ENCODE measurements around the gene GPNMB. TPM values are rescaled to one million over a fixed set of nuclear protein-coding genes. Genes with fewer than 3 reads are reported as not detected.

The GPNMB gene
- total RNA-seq, 1 experiment from 2014 or later, result 1.2 TPM

DNA sequence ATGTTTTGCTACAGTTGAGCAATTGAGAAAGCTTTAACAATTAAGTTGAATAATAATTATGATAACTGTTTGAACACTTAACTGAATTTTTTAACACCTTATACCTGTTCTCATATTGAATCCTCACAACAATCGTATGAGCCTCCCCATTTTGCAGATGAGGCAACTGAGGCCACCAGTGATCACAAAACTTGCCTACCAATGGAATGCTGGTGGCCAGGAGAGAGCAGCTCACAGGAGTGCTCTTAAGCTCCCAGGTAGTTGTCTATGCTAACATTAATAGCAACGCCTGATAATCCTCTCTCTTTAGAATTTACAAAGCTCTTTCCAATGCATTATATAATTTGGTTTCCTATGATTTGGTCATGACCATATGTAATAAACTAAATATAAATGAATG, 21.6 kb downstream of the GPNMB start:
- DNase-seq, result no peak
- TF ChIP-seq, protein P1, sequence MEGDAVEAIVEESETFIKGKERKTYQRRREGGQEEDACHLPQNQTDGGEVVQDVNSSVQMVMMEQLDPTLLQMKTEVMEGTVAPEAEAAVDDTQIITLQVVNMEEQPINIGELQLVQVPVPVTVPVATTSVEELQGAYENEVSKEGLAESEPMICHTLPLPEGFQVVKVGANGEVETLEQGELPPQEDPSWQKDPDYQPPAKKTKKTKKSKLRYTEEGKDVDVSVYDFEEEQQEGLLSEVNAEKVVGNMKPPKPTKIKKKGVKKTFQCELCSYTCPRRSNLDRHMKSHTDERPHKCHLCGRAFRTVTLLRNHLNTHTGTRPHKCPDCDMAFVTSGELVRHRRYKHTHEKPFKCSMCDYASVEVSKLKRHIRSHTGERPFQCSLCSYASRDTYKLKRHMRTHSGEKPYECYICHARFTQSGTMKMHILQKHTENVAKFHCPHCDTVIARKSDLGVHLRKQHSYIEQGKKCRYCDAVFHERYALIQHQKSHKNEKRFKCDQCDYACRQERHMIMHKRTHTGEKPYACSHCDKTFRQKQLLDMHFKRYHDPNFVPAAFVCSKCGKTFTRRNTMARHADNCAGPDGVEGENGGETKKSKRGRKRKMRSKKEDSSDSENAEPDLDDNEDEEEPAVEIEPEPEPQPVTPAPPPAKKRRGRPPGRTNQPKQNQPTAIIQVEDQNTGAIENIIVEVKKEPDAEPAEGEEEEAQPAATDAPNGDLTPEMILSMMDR (IDR thresholded peaks at IDR 0.05; ENCODE audit: insufficient read depth in 1 of 2, low read depth in 1 of 2, low read length in 1 of 2, severe bottlenecking in 1 of 2, unreplicated experiment in 1 of 2), result no peak
- ChIA-PET CTCF (no interaction called here), POLR2A (no interaction called here)
- no peaks in the 10 kb centered on the region for H3K4me1 ChIP-seq
- no peaks in the 10 kb centered on the region for H3K27me3 ChIP-seq (replicated peaks; ENCODE audit: control insufficient read depth, insufficient read depth, low read length)
- H3K9me3 ChIP-seq, result no peaks in the 10 kb centered on the region
- H3K4me1 Mint-ChIP-seq (ENCODE audit: low read depth, unreplicated experiment), result peaks cover under 1% of the 10 kb centered on the region
- H3K9me3 Mint-ChIP-seq (ENCODE audit: unreplicated experiment), result no peaks in the 10 kb centered on the region
- no peaks in the 10 kb centered on the region for H3K27me3 Mint-ChIP-seq (ENCODE audit: insufficient read depth, unreplicated experiment)
- no peaks in the 10 kb centered on the region for H3K36me3 Mint-ChIP-seq (ENCODE audit: insufficient read depth, unreplicated experiment)
- H3K36me3 ChIP-seq (ENCODE audit: control insufficient read depth, insufficient read depth, low read length), result no peaks in the 10 kb centered on the region
- H3K4me3 ChIP-seq (ENCODE audit: low read depth, low read length), result no peak overlapping the region
- no TSS peak for BruUV-seq (replicated peaks)
- H3K4me3 Mint-ChIP-seq (ENCODE audit: unreplicated experiment), result no peak overlapping the region
- no peak overlapping the region for H3K27ac Mint-ChIP-seq (ENCODE audit: unreplicated experiment)
- intact Hi-C loops (cut with micrococcal nuclease; ENCODE audit: unreplicated experiment), result no loop called here

GRCh38 chr7:23268746-23269145, 22.2 kb downstream of the GPNMB start:
- intact Hi-C loops (cut with micrococcal nuclease; ENCODE audit: unreplicated experiment), result no loop called here
- BruUV-seq (replicated peaks), result no TSS peak
- Mint-ChIP-seq H3K27ac (ENCODE audit: unreplicated experiment) (no peak overlapping the region), H3K4me3 (ENCODE audit: unreplicated experiment) (no peak overlapping the region), H3K36me3 (ENCODE audit: insufficient read depth, unreplicated experiment) (no peaks in the 10 kb centered on the region), H3K9me3 (ENCODE audit: unreplicated experiment) (no peaks in the 10 kb centered on the region), H3K27me3 (ENCODE audit: insufficient read depth, unreplicated experiment) (no peaks in the 10 kb centered on the region), H3K4me1 (ENCODE audit: low read depth, unreplicated experiment) (peaks cover 6% of the 10 kb centered on the region)
- Histone ChIP-seq H3K36me3 (ENCODE audit: control insufficient read depth, insufficient read depth, low read length) (no peaks in the 10 kb centered on the region), H3K4me1 (peaks cover 5% of the 10 kb centered on the region), H3K27me3 (replicated peaks; ENCODE audit: control insufficient read depth, insufficient read depth, low read length) (no peaks in the 10 kb centered on the region), H3K9me3 (no peaks in the 10 kb centered on the region), H3K4me3 (ENCODE audit: low read depth, low read length) (no peak overlapping the region)
- TF ChIP-seq, protein P1 (IDR thresholded peaks at IDR 0.05; ENCODE audit: insufficient read depth in 1 of 2, low read depth in 1 of 2, low read length in 1 of 2, severe bottlenecking in 1 of 2, unreplicated experiment in 1 of 2), result no peak
- no peak for DNase-seq
- ChIA-PET POLR2A (no interaction called here), CTCF (no interaction called here)

DNA sequence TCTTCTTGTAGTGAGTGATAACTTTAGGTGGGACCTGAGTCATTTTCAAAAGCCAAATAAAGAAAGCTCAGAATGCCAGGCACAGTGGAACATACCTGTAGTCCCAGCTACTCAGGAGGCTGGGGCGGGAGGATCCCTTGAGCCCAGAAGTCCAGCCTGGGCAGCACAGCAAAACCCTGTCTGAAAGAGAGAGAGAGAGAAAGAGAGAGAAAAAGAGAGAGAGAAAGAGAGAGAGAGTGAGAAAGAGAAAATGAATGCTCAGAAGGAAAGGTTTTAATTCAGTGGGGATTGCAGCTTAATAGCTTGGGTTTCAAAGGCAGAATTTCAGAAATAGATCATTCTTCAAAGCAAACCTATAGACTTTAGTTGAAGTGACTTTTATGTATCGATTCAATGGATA, 25.7 kb downstream of the GPNMB start:
- H3K27me3 ChIP-seq (replicated peaks; ENCODE audit: control insufficient read depth, insufficient read depth, low read length), result no peaks in the 10 kb centered on the region
- no peaks in the 10 kb centered on the region for H3K9me3 ChIP-seq
- CTCF ChIA-PET, result interaction anchor here (0.9 to 3.5 kb wide), 12 partner anchors 9 to 438 kb away, joined by 3 to 44 read pairs (median 10); partner anchors contain the start of genes MALSU1 and STK31
- Mint-ChIP-seq H3K4me3 (ENCODE audit: unreplicated experiment) (no peak overlapping the region), H3K27me3 (ENCODE audit: insufficient read depth, unreplicated experiment) (no peaks in the 10 kb centered on the region), H3K9me3 (ENCODE audit: unreplicated experiment) (no peaks in the 10 kb centered on the region), H3K36me3 (ENCODE audit: insufficient read depth, unreplicated experiment) (no peaks in the 10 kb centered on the region), H3K4me1 (ENCODE audit: low read depth, unreplicated experiment) (peaks cover 9% of the 10 kb centered on the region), H3K27ac (ENCODE audit: unreplicated experiment) (no peak overlapping the region)
- H3K4me1 ChIP-seq, result peaks cover 5% of the 10 kb centered on the region
- POLR2A ChIA-PET, result no interaction called here
- intact Hi-C loops (cut with micrococcal nuclease; ENCODE audit: unreplicated experiment), result loop anchor here (10.0 kb wide), 1 partner anchor 443 kb away; the partner anchor contains the start of gene STK31
- DNase-seq, result no peak
- no TSS peak for BruUV-seq (replicated peaks)
- TF ChIP-seq, protein P1 (IDR thresholded peaks at IDR 0.05; ENCODE audit: insufficient read depth in 1 of 2, low read depth in 1 of 2, low read length in 1 of 2, severe bottlenecking in 1 of 2, unreplicated experiment in 1 of 2), result no peak
- H3K4me3 ChIP-seq (ENCODE audit: low read depth, low read length), result no peak overlapping the region
- H3K36me3 ChIP-seq (ENCODE audit: control insufficient read depth, insufficient read depth, low read length), result no peaks in the 10 kb centered on the region
